HUES64 (cell line): Measurements from ENCODE around the gene UMPS.
A peak's percentile ranks its signal among the peaks of the same experiment; 100 is the strongest.
"Not testable (repeated sequence)": the region's sequence is repeated elsewhere in the genome, so short reads cannot be mapped to it uniquely, and the experiment has no call there.

ENCODE experiments used
- H3K27ac ChIP-seq: 2 replicates; pipeline ENCODE4 v1.7.0; 2013; ENCODE audit warnings: low read depth, low read length, inconsistent platforms
- H3K27me3 ChIP-seq: 2 replicates; pipeline ENCODE4 v1.6.1; 2013; ENCODE audit warnings: mild to moderate bottlenecking, low read length; ENCODE audit not compliant: insufficient read depth
- H3K36me3 ChIP-seq: 2 replicates; pipeline ENCODE4 v1.6.1; 2013; ENCODE audit warnings: mild to moderate bottlenecking, low read length; ENCODE audit not compliant: insufficient read depth
- H3K4me1 ChIP-seq: 2 replicates; pipeline ENCODE4 v1.6.1; 2013; ENCODE audit warnings: mild to moderate bottlenecking, low read length, moderate library complexity; ENCODE audit not compliant: insufficient read depth
- H3K4me3 ChIP-seq: 2 replicates; pipeline ENCODE4 v1.5.1; 2013; ENCODE audit warnings: mild to moderate bottlenecking, low read length, moderate library complexity
- H3K9ac ChIP-seq: 2 replicates; pipeline ENCODE4 v1.6.1; 2013; ENCODE audit warnings: mild to moderate bottlenecking, low read depth, low read length
- H3K9me3 ChIP-seq: 2 replicates; pipeline ENCODE4 v1.6.1; 2013; ENCODE audit warnings: low read depth, low read length; ENCODE audit not compliant: insufficient read depth
- WGBS: fragments of 150-250, 120-280 bp; methylation state at CpG from one replicate; pipeline ENCODE4 v1.1.7; 2013; ENCODE audit warnings: missing lambda C conversion rate; 5-methylcytosine and 5-hydroxymethylcytosine counted together

UMPS gene

DNA sequence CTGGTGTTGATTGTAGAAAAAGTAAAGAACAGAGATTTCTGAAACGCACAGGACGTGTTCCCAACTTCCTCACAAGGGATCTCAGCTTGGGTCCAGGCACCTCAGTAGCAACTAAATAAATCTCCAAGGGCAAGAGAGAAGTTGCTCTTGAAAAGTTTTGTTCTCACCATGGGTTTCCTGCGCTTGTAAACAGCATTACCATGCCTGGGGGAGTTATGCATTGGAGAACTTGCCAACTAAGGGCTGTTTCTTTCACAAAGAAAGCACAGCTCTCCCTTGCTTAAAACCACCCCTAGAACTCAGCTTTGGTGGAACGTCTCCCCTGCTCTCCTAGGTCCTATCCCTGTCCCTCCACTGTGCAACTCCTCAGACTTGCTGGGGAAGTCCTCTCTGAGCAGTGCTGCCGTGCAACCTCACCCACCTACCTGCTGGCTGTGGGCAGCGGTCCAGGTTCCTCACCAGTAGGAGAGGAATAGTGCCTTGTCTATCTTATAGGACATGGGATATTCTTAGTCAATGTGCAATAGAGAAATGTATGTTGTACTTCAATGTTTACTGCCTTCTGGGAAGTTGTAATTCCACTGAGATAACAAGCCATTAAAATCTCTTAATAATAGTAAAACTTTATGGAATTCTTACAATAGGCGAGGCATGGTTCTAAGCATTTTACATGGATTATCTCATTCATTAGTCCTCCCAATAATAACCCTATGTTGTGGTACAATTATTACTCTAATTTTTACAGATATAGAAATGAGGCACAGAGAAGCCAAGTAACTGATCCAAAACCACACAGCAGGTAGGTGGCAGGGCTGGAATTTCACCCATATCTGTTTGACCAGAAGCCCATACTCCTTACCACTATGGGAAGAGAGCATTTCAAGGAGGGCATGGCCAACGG lies 51.5 kb downstream of the UMPS start:
- Histone ChIP-seq H3K27ac (peak overlapping the region; percentile 44; the same call in 1 of the 2 replicates), H3K36me3 (peaks cover 56% of the 10 kb centered on the region), H3K9ac (no peak overlapping the region), H3K9me3 (no peaks in the 10 kb centered on the region), H3K4me3 (no peak overlapping the region), H3K4me1 (peaks cover 23% of the 10 kb centered on the region), H3K27me3 (no peaks in the 10 kb centered on the region)
- WGBS, result 91% methylated on average over 7 of the region's 8 CpGs

DNA sequence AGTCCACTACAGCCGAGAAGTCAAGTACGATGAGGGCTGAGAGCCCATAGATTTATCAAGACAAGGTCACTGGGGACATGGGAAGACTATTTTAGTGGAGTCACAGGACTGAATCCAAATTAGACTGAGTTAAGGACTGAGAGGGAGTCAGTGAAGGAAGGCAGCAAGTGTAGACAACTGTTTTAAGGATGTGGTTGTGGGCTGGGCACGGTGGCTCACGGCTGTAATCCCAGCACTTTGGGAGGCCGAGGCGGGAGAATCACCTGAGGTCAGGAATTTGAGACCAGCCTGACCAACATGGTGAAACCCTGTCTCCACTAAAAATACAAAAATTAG lies 52.1 kb downstream of the UMPS start:
- not testable (repeated sequence) for H3K27ac ChIP-seq, H3K9me3 ChIP-seq, H3K27me3 ChIP-seq, H3K9ac ChIP-seq, H3K4me3 ChIP-seq
- Histone ChIP-seq H3K36me3 (peaks cover 55% of the 10 kb centered on the region), H3K4me1 (peaks cover 23% of the 10 kb centered on the region)
- WGBS, result 96% methylated on average over 6 of the region's 6 CpGs

GRCh38 chr3:124783696-124784095 lies 53.4 kb downstream of the UMPS start:
- Histone ChIP-seq H3K4me1 (peaks cover 23% of the 10 kb centered on the region), H3K27me3 (no peaks in the 10 kb centered on the region), H3K27ac (no peak overlapping the region), H3K9me3 (no peaks in the 10 kb centered on the region), H3K9ac (no peak overlapping the region), H3K4me3 (no peak overlapping the region), H3K36me3 (peaks cover 46% of the 10 kb centered on the region)
- WGBS, result 94% methylated on average over 4 of the region's 4 CpGs

DNA sequence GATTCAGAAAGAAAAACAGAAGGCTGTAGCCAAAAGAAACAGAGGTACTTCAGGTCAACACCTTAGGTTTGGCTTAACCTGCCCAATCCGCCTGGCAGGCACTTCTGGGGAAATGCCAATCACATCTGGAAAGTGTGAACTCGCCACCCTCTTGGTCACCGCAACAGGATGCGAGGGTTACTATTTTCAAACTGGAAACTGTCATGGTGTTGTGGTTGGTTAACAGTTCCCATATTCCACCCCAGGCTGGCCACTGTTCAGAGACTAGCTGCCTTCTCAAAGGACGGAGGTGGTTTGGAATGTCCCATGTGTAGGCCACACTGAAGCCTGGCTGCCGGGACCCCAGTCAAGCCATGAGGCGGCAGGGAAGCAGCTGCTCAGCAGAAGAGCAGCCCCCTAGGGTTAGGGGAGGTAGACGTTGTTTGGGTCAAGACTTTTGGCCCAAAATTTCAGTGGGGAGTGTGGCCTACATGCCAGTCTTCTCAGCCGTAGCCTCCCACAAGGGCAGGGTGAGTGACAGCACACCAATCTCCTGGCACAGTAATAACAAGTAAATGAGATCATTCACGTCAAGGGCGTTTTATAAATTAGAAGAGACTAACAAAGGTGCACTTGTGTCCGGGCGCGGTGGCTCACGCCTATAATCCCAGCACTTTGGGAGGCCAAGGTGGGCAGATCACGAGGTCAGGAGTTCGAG lies 54.6 kb downstream of the UMPS start:
- 94% methylated on average over 17 of the region's 17 CpGs for WGBS
- Histone ChIP-seq H3K4me1 (peaks cover 23% of the 10 kb centered on the region), H3K9ac (no peak overlapping the region), H3K36me3 (peaks cover 42% of the 10 kb centered on the region), H3K9me3 (no peaks in the 10 kb centered on the region), H3K4me3 (no peak overlapping the region), H3K27ac (no peak overlapping the region), H3K27me3 (no peaks in the 10 kb centered on the region)

- Histone ChIP-seq H3K27ac (no peak overlapping the region), H3K4me1 (peaks cover 14% of the 10 kb centered on the region), H3K4me3 (no peak overlapping the region), H3K9ac (no peak overlapping the region), H3K36me3 (peaks cover 40% of the 10 kb centered on the region), H3K9me3 (no peaks in the 10 kb centered on the region), H3K27me3 (no peaks in the 10 kb centered on the region)
- WGBS, result 93% methylated on average over 3 of the region's 3 CpGs
Measured at GRCh38 chr3:124785973-124786372, 55.7 kb downstream of the UMPS start.

GRCh38 chr3:124786511-124787241 lies 56.4 kb downstream of the UMPS start:
- Histone ChIP-seq H3K4me3 (no peak overlapping the region), H3K36me3 (peaks cover 47% of the 10 kb centered on the region), H3K27me3 (no peaks in the 10 kb centered on the region), H3K9me3 (no peaks in the 10 kb centered on the region), H3K4me1 (0 out of 2 replicates have a peak, but pooled peaks cover 7% of the 10 kb centered on the region), H3K9ac (no peak overlapping the region), H3K27ac (0 out of 2 replicates have a peak overlapping the region, but pooled peaks have one; percentile 9)
- 84% methylated on average over 6 of the region's 6 CpGs for whole genome bisulfite sequencing

GRCh38 chr3:124787476-124788195 lies 57.4 kb downstream of the UMPS start:
- Histone ChIP-seq H3K4me3 (no peak overlapping the region), H3K27me3 (no peaks in the 10 kb centered on the region), H3K9me3 (no peaks in the 10 kb centered on the region), H3K36me3 (peaks cover 52% of the 10 kb centered on the region), H3K27ac (no peak overlapping the region), H3K4me1 (no peaks in the 10 kb centered on the region), H3K9ac (no peak overlapping the region)
- 95% methylated on average over 3 of the region's 3 CpGs for WGBS

DNA sequence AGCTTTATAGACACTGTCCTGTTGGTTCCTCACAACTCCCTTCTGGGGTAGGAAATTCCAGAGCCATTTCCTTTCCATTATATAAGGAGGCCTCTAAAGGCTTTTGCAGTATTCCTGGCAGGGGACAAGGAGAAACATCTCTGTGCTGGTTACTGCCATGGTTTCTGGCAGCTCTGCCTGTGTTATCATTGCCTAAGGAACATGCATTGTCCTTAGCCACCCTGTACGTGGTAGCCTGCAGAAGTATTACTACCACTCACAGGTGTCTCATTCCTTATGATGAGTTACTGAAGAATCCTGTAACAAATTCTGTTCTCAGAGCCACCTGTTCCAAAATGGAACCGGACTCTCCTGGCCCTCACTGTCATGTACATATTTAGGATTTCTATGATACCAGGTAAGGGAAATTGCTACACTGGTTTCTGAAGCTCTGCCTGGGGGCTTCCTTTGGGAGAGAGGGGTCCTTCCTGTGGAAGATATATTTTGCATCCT lies 58.0 kb downstream of the UMPS start:
- H3K9ac ChIP-seq, result no peak overlapping the region
- H3K27ac ChIP-seq, result no peak overlapping the region
- H3K4me1 ChIP-seq, result no peaks in the 10 kb centered on the region
- H3K9me3 ChIP-seq, result no peaks in the 10 kb centered on the region
- no peaks in the 10 kb centered on the region for H3K27me3 ChIP-seq
- H3K4me3 ChIP-seq, result no peak overlapping the region
- peaks cover 56% of the 10 kb centered on the region for H3K36me3 ChIP-seq
- WGBS, result 100% methylated on average over 2 of the region's 2 CpGs

DNA sequence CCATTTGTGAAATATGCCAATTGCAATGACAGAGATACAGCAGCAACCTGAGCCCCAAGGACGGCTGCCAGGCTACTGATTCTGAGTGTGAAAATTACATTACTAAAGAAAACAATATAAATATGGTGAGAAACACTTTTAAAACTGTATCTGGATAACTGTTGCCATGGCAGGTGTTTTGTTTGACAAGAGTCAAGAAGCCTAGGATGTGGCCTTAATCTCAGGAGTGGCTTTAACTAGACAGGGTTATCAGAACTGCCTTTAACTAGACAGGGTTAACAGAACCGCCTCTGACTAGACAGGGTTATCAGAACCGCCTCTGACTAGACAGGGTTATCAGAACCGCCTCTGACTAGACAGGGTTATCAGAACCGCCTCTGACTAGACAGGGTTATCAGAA lies 58.9 kb downstream of the UMPS start:
- H3K27me3 ChIP-seq, result not testable (repeated sequence)
- WGBS, result 100% methylated on average over 1 of the region's 5 CpGs
- H3K36me3 ChIP-seq, result peaks cover 57% of the 10 kb centered on the region

GRCh38 chr3:124791142-124791541 lies 60.9 kb downstream of the UMPS start:
- no peak overlapping the region for H3K4me3 ChIP-seq
- WGBS, result 94% methylated on average over 4 of the region's 4 CpGs
- peaks cover 58% of the 10 kb centered on the region for H3K36me3 ChIP-seq
- no peaks in the 10 kb centered on the region for H3K4me1 ChIP-seq
- no peak overlapping the region for H3K9ac ChIP-seq
- no peaks in the 10 kb centered on the region for H3K9me3 ChIP-seq
- H3K27me3 ChIP-seq, result no peaks in the 10 kb centered on the region
- H3K27ac ChIP-seq, result no peak overlapping the region

More for the DNA sequence above, 58.9 kb downstream of the UMPS start:
- H3K4me3 ChIP-seq, H3K27ac ChIP-seq, H3K9ac ChIP-seq, H3K4me1 ChIP-seq, H3K9me3 ChIP-seq: not testable (repeated sequence)
